Measurements from ENCODE around the gene FAIM2. TPM values are rescaled to one million over a fixed set of nuclear protein-coding genes. Genes with fewer than 3 reads are reported as not detected.

The FAIM2 gene
- total RNA-seq, 1 experiment from 2014 or later, result 0.58 TPM

GRCh38 chr12:49895773-49896172 is 7.9 kb downstream of the FAIM2 start:
- DNase-seq (ENCODE audit: low spot score), result no peak

- no peak for DNase-seq (ENCODE audit: low spot score)
Observed at GRCh38 chr12:49894751-49895148, 8.9 kb downstream of the FAIM2 start.

DNA sequence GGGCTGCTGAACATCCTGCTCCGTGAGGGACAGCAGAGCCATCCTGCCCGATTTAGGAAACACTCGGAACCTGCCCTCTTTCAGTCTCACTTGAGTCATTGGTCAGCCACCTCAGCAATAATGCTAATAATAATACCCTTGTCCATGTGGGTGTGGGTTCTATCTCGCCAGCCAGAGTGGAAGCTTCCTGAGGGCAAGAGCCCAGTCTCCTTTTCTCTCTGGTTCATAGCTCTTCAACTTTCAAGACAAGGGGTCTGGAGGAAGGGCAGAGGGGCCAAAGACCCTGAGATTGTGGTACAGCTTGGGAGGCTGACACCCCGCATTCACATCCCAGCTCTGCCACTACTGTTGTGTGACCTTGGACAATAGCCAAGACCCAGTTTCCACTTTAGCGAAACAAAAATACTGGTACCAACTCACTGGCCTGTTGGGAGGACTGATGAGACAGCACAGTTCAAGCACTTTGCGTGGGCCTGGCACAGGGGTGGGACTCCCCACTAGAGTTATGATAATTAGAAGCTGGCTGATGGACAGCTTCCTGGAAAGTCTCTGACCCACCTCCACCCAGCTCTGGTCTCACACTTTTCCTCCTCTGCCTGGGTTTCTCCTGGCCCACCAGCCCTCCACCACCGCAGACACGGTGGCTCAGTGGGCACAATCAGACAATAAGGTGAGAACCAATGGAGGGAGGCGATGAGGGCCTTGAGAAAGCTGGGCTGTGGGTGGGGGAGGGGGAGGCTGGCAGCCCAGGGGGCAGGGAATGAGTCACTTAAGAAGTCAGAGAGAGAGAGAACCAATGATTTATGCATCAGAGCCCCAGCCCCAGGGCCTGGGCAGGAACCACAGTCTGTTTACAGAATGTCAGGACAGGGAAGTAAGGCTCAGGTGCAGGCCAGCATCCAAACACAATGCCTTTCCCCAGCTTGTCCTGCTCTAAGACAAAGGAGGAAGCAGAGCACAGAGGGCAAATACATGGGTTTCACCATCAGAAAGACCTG is 9.6 kb downstream of the FAIM2 start:
- peak; percentile 72 for DNase-seq (ENCODE audit: low spot score)

GRCh38 chr12:49892732-49893317 is 10.9 kb downstream of the FAIM2 start:
- DNase-seq (ENCODE audit: low spot score), result no peak

DNA sequence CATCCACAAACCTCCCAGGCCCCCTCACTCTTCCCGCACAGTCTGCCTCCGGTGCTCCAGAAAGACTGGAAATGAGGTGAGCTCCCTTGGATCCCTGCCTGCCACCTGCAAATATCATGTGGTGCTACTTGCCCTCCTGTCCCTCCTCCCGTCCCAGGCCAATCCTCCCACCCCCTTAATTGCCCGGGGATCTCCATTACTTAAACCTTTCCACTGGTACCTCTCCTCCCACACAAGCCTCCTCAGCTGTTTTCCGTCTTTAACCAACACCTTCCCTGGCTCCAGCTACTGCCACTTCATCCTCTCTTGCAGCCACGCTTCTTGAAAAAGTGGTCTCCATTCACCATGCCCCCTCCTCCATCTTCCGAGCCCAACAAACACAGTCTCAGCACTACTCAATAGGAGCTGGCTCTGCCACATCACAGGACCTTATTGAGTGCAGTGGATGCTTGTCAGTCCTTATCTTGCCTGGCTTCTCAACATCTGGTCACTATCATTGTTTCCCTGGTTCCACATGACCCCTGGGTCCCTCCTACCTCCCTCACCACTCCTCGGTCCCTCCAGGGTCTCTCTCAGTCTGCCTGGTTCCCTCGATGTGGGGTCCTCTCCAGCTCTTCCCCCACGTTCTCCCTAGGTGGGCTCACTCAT is 11.5 kb downstream of the FAIM2 start:
- no peak for DNase-seq (ENCODE audit: low spot score)

DNA sequence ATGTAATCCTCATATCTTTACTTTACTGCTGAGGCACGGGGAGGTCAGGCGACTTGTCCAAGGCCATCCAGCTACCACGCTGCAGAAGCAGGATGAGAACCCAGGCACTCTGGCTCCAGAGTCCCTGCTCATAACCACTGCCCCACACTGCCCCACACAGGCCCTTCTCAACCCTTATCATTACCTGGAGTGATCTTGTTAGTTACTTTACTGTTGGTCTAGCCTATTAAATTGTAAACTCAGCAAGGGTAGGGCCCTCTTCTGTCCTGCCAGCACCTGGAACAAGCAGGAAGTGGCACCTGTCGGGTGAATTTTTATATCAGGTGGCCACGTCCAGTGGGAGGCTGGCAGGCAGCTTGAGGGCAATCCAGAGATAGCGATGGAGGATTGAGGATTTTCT is 12.2 kb downstream of the FAIM2 start:
- DNase-seq (ENCODE audit: low spot score), result peak; percentile 19

DNA sequence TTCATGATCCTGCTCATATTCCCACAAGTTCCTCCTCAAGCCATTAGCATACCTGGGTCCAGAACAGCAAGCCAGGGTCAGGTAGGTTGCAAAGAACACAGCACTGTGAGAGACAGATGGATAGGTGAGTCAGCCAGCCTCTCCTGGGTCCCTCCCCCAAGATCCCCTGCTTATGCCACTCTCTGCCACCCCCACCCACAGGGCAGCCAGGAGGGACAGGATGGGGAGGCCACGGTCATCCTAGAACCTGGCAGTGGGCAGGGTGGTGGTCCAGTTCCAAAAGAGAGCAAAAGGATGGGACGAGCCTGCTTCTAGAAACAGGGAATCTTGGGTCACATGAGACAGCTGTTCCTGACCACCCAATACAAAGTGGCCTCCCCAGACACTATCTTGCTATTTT is 12.7 kb downstream of the FAIM2 start:
- no peak for DNase-seq (ENCODE audit: low spot score)

GRCh38 chr12:49890096-49890461 is 13.6 kb downstream of the FAIM2 start:
- DNase-seq (ENCODE audit: low spot score), result no peak

GRCh38 chr12:49889361-49890095 is 14.2 kb downstream of the FAIM2 start:
- DNase-seq (ENCODE audit: low spot score), result no peak

DNA sequence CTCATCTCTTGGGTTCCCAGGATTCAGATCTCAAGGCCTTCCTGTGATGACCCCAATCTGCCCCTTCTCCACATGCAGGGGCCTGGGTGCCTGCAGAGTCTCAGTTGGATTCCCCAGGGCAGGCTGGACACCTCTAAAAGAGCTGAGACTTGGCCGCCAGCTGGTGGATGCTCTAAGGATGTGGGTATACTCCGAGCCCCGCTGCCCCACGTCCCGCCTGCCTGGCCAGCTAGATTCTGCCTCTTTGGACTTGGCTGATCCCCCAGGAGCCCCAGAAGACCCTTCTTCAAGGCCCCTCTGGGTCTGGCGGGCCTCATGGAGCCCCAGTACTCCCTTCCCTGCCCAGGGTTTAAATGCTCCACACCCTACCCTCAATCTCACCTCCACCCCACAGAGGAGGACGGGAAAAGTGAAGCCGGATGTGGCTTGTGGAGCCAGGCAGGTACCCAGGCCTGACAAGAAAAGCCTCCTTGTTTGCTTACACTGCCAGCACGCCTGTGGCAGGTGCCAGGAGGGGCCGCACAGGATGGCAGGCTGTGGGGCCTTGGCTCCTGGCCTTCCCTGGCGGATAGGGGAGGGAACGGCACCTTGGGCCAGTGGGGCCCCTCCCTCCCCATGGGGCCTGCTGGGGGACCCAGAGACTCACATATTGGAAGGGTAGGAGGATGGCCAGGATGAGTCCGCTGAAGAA is 15.1 kb downstream of the FAIM2 start:
- peak; percentile 54 for DNase-seq (ENCODE audit: low spot score)

DNA sequence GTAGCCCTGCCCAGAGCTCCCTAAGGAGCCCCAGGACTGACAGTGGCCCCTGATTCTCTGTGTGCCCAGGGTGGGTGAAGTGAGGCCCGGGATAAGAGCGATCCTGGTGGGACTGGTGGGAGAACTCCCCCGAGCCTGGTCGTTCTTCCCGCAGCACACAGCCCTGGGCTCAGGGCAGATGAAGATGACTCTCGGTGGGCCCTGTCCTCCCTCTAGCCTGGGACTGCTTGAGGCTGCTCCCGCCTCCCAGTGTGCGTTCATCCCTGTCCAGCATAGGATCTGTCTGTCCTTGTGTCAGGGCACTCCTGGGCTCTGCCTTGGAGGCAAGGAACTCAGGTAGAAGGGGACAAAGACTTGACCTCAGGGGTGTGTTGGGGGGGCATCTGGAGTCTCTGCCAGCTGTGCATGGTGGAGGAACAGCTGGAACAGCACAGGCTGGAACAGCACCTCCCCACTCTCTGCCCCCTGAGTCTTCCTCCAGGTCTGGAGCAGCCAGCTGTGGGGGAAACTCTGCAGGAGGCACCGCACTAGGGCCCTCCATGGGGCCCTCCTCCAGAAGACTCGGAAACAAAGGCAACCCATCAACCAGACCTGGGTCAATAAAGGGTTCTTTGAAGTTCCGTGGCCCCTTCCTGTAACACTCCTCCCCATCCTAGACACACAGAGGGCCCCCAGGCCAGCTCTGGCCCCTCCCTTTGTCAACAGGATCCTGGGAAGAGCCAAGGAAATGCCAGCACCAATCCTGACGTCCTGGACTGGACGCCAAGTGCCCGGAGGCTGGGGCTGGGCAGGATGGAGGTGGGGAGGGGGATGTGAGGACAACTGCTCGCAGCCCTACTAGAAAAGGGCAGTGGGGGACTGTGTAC is 15.9 kb downstream of the FAIM2 start:
- peak; percentile 57 for DNase-seq (ENCODE audit: low spot score)

DNA sequence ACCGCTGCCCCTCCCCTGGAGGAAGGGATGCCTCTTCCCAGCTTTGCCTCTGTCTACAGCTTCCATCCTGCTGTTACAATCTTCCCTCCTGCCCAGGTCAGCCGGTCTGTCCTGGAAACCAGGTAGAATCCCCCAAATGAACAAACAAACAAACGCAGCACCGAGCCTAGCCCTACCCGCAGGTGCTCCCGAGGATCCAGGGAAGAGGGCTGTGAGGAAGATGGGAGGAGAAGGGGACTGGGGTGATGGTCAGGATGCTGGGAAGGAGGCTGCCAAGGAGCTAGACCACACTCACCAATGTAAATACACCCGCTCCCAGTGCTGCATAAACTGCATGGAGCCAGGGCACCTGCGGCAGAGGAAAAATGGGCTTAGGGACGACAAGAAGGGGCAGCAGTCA is 16.6 kb downstream of the FAIM2 start:
- no peak for DNase-seq (ENCODE audit: low spot score)

DNA sequence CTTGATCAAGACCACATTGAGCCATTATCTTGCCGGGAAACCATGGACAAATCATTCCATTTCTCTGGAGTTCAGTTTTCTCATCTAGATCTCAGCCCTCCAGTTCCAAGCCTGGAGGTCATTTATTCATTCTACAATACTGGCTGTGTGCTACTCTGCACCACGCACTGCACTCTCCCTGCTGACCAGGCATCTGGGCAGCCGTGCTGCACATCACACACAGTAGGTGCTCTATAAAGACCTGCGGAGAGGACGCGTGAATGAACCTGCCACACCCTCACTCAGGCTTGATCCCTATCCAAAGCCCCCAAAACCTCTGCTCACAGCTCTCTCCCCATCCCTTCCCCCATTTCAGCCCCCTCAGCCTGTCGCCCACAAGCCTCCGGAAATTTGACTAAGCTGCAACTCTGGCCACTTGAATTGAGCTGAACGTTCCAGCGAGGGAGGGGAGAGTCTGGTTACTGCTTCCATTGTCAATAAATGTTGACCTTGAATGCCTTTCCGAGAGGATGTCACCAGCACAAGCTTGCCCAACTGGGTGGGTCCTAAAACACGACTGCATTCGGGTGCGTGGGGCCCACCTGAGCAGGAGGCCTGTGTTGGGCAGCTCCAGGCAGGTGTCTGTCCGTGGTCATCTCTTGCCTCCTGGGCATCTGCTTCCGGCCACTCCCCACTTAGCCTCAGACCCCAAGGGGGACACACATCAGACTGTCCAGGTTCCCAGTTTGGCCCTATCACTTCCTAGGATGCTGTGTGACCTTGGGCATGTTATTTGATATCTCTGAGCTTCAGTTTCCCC is 17.8 kb downstream of the FAIM2 start:
- no peak for DNase-seq (ENCODE audit: low spot score)

GRCh38 chr12:49885118-49885517 is 18.6 kb downstream of the FAIM2 start:
- DNase-seq (ENCODE audit: low spot score), result no peak

DNA sequence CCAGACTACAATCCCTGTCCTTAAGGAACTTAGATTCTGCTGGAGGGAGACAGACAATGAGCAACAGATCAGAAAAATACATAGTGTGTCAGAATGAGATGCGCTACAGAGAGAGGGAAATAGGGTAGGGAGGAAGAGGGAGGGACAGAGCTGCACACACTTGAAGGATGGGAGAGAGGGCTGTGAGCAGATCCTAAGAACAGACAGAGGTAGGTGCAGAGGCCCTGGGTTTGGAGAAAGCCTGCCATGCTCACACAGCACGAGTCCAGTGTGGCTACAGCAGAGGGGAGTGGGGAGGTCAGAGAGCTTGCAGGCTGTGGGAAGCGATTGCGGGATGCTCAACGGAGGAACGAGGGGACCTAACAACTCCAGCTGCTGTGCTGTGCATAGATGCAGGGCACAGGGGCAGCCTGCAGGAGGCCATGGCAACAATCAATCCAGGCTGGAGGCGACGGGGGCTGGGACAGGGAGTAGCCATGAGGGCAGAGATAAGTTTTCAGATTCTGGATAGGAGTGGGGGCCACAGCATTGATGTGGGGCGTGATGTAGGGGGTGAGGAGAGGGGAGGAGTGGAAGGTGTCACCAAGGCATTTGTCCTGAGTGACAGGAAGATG is 20.7 kb downstream of the FAIM2 start:
- DNase-seq (ENCODE audit: low spot score), result no peak

GRCh38 chr12:49882248-49882850 is 21.4 kb downstream of the FAIM2 start:
- DNase-seq (ENCODE audit: low spot score), result no peak

- no peak for DNase-seq (ENCODE audit: low spot score)
Observed at GRCh38 chr12:49881415-49882247, 22.1 kb downstream of the FAIM2 start.
